Astrocyte of the cerebellum (primary cell): ENCODE results near the gene PLEKHG3.

Experiments
- DNase-seq: peaks from one replicate; pipeline ENCODE4 v3.0.0-alpha.2; 2011; ENCODE audit warnings: low read depth
- H3K4me3 ChIP-seq: 2 replicates; pipeline ENCODE4 v1.5.1; 2011; ENCODE audit warnings: mild to moderate bottlenecking, low read depth, low read length, moderate library complexity
- in situ Hi-C: cut with HindIII; loops from 2 replicates; pipeline ENCODE4 v1.10.0; 2017; ENCODE audit warnings: low sequenced_read_pairs
- TF ChIP-seq, protein P1 (sequence below): IDR thresholded peaks from 2 replicates; pipeline ENCODE4 v1.5.1; 2012; ENCODE audit warnings: low read length, low read depth, moderate library complexity, mild to moderate bottlenecking; ENCODE audit errors: missing control alignments

Gene PLEKHG3

DNA sequence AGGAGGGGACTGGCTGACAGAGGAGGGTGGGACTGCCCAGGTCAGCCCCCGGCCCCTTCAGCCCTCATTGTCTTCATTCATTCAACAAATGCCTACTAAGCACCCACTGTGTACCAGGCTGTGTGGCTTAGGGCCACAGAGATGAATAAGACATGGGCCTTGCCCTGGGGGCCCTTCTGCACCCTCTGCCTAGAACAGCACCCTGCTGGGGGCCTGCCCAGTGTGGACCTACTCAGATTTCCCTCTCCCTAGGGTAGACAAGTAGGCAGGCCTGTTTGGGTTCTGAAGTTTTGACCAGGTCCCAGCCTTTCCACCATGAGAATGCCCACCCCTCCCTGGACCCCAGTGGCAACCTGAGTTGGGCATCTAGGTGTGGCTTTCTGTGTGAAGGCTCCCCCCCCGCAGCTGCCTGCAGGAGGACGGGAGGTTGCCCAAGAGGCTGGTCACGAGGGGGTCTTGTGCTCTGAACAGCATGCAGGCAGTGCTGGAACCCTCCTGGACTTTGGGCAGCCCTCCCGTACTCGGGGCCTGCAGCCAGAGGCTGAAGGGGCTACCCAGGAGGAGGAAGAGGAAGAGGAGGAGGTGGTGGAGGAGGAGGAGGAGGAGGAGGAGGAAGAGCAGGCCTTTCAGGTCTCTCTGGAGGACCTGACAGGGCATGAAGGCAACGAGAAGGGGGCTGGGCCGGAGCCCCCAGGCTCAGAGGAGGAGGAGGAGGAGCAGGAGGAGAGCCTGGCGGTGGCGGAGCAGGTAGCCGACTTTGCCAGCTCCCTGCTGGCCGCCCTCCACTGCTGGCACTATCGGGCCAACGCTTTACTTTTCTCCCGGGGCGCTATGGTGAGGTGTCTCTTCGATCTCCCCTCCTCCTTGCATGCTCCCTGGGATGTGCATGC is 33.4 kb downstream of the PLEKHG3 start:
- H3K4me3 ChIP-seq: no peak overlapping the region
- no peak for DNase-seq
- in situ Hi-C loops: no loop called here
- TF ChIP-seq, protein P1, sequence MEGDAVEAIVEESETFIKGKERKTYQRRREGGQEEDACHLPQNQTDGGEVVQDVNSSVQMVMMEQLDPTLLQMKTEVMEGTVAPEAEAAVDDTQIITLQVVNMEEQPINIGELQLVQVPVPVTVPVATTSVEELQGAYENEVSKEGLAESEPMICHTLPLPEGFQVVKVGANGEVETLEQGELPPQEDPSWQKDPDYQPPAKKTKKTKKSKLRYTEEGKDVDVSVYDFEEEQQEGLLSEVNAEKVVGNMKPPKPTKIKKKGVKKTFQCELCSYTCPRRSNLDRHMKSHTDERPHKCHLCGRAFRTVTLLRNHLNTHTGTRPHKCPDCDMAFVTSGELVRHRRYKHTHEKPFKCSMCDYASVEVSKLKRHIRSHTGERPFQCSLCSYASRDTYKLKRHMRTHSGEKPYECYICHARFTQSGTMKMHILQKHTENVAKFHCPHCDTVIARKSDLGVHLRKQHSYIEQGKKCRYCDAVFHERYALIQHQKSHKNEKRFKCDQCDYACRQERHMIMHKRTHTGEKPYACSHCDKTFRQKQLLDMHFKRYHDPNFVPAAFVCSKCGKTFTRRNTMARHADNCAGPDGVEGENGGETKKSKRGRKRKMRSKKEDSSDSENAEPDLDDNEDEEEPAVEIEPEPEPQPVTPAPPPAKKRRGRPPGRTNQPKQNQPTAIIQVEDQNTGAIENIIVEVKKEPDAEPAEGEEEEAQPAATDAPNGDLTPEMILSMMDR: no peak

DNA sequence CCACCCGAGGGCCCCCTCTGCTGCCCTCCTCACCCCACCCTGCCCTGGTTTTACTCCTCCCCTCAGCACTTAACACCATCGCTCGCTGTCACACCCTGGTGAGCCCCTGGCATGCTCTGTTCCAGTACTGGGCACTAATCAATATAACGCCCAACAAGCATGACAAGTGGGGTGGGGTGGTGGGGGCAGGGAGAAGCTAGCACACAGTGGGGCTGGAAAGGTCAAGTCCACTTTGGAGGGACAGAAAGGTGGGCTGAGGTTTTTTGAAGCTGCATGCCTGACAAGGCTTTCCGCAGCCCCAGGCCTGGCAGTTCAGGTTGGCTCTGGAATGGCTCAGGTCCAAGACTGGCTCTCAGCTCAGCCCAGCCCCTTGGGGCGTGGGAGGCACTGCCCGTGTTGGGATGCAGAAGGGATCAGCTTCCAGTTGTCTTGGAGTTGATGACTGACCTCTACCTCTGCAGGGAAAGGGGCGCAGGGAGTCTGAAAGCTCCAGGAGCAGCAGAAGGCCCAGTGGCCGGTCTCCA is 34.1 kb downstream of the PLEKHG3 start:
- in situ Hi-C loops: no loop called here
- H3K4me3 ChIP-seq: no peak overlapping the region
- DNase-seq: no peak
- TF ChIP-seq, protein P1: no peak

DNA sequence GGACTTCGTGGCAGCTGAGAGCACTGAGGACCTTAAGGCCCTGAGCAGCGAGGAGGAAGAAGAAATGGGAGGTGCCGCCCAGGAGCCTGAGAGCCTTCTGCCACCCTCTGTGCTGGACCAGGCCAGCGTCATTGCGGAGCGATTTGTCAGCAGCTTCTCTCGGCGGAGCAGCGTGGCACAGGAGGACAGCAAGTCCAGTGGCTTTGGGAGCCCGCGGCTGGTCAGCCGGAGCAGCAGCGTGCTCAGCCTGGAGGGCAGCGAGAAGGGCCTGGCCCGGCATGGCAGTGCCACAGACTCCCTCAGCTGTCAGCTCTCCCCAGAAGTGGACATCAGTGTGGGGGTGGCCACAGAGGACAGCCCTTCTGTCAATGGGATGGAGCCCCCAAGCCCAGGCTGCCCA is 37.0 kb downstream of the PLEKHG3 start:
- TF ChIP-seq, protein P1: no peak
- in situ Hi-C loops: no loop called here
- no peak for DNase-seq
- H3K4me3 ChIP-seq: no peak overlapping the region

DNA sequence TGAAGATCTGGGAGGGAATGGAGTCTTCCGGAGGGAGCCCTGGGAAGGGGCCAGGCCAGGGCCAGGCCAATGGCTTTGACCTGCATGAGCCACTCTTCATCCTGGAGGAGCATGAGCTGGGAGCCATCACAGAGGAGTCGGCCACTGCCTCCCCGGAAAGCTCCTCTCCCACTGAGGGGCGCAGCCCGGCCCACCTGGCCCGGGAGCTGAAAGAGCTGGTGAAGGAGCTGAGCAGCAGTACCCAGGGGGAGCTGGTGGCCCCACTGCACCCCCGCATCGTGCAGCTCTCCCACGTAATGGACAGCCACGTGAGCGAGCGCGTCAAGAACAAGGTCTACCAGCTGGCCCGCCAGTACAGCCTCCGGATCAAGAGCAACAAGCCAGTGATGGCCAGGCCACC is 37.7 kb downstream of the PLEKHG3 start:
- DNase-seq: no peak
- TF ChIP-seq, protein P1: no peak
- in situ Hi-C loops: no loop called here
- H3K4me3 ChIP-seq: no peak overlapping the region

DNA sequence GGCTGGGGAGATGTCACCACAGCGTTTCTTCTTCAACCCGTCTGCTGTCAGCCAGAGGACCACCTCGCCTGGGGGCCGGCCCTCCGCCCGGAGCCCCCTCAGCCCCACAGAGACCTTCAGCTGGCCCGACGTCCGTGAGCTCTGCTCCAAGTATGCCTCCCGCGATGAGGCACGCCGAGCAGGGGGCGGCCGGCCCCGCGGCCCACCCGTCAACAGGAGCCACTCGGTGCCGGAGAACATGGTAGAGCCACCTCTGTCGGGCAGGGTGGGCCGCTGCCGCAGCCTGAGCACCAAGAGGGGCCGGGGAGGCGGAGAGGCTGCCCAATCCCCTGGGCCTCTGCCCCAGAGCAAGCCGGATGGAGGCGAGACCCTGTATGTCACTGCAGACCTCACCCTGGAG is 38.8 kb downstream of the PLEKHG3 start:
- TF ChIP-seq, protein P1: no peak
- DNase-seq: no peak
- in situ Hi-C loops: no loop called here
- H3K4me3 ChIP-seq: no peak overlapping the region

DNA sequence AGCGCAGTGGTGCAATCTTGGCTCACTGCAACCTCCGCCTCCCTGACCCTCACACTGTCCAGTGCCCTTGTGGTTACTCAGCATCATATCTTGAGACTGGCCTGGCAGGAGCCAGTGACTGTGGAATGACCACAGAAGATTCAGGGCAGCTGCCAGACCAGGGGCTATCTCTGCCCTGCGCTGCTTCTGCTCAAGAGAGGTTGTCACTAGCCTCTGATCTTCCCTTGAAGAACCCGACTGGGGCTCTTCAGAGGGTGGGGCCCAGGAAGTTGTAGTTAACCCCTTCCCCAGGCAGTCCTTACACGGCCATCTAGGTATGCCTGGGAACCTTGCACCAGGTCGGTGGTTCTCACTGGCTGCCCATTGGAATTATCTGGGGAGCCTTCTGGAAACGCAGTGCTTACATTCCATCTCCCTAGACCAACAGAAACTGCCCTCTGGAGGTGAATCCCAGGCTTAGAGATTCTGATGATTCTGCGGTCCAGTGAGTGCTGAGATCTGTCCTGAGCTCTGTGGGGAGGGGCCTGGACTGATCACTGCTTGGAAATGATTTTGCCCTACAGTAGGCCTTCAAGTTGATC is 41.4 kb downstream of the PLEKHG3 start:
- TF ChIP-seq, protein P1: peak; percentile 19
- DNase-seq: no peak
- in situ Hi-C loops: no loop called here
- no peak overlapping the region for H3K4me3 ChIP-seq
